Duodenal mucosa (tissue), 2 donors: ENCODE data around the gene LLCFC1.

ENCODE experiments used
- H3K27ac ChIP-seq: one replicate; pipeline ENCODE4 v1.7.0; 2013; ENCODE audit warnings: low read depth, low read length
- H3K27me3 ChIP-seq, 2 donors: one replicate each; pipeline ENCODE4 v1.7.0; 2013; ENCODE audit warnings: low read length in 2 of 2, control low read depth in 1 of 2; ENCODE audit not compliant: insufficient read depth in 2 of 2, control insufficient read depth in 1 of 2
- H3K36me3 ChIP-seq, 2 donors: one replicate each; pipeline ENCODE4 v1.7.0; 2013; ENCODE audit warnings: low read length in 2 of 2, control low read depth in 1 of 2; ENCODE audit not compliant: insufficient read depth in 2 of 2, control insufficient read depth in 1 of 2
- H3K4me1 ChIP-seq, 2 donors: one replicate each; pipeline ENCODE4 v1.7.0; 2013; ENCODE audit warnings: low read length in 2 of 2, control low read depth in 1 of 2; ENCODE audit not compliant: insufficient read depth in 2 of 2, control insufficient read depth in 1 of 2
- H3K4me3 ChIP-seq, 2 donors: one replicate each; pipeline ENCODE4 v1.7.0; 2013; ENCODE audit warnings: low read length in 2 of 2, low read depth in 1 of 2
- H3K9ac ChIP-seq, 2 donors: one replicate each; pipeline ENCODE4 v1.7.0; 2013; ENCODE audit warnings: low read length in 2 of 2, low read depth in 1 of 2
- H3K9me3 ChIP-seq, 2 donors: one replicate each; pipeline ENCODE4 v1.7.0; 2013; ENCODE audit warnings: low read length in 2 of 2, control low read depth in 1 of 2; ENCODE audit not compliant: control insufficient read depth in 1 of 2

LLCFC1 gene

DNA sequence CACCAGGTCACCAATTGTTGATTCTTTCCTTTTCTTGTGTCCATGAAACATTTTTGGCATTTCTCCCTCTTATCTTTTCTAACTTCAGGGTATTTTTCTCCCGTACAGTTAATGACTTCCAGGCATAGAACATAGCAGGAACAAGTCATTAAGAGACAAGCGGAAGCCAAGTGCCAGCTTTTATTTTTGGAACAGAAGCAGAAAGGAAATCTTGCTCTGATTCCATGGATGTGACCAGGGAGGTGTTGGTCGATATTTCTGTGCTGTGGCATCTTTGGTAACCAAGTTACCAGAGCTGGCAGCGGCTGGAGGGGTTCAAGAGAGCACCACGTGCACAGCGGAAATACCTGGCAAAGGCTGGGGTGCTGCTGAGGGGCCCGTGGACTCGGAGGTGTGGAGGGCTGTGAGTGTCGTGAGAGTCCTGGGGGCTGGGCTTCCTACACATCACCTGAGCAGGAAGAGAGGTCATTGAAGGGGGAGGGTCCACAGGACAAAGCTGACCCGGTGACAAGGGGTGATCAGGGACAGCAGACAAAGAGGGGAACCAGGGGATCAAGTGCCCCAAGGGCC, 1.8 kb downstream of the LLCFC1 start:
- H3K4me3 ChIP-seq = no peak overlapping the region
- no peak overlapping the region for H3K27ac ChIP-seq
- no peaks in the 10 kb centered on the region for H3K4me1 ChIP-seq
- H3K9ac ChIP-seq = no peak overlapping the region
- H3K27me3 ChIP-seq = no peaks in the 10 kb centered on the region
- no peaks in the 10 kb centered on the region for H3K9me3 ChIP-seq
- no peaks in the 10 kb centered on the region for H3K36me3 ChIP-seq

DNA sequence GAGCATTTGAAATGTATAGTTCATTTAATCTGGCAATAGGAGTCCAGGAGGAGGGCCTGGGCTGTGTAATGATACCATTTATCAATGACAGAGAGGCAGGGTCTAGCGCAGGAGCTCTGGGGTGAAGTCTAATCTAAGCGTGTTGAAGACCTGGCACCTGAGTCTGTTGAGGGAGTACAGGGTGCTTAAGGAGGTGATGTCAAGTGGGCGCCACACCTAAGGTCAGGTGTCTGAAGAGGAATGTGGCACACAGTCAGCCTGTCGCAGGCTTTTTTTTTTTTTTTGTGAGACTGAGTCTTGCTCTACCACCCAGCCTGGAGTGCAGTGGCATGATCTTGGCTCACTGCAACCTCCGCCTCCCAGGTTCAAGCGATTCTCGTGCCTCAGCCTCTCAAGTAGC, 2.3 kb downstream of the LLCFC1 start:
- H3K27ac ChIP-seq = no peak overlapping the region
- no peaks in the 10 kb centered on the region for H3K4me1 ChIP-seq
- no peak overlapping the region for H3K4me3 ChIP-seq
- no peaks in the 10 kb centered on the region for H3K36me3 ChIP-seq
- no peak overlapping the region for H3K9ac ChIP-seq
- H3K9me3 ChIP-seq = no peaks in the 10 kb centered on the region
- no peaks in the 10 kb centered on the region for H3K27me3 ChIP-seq

DNA sequence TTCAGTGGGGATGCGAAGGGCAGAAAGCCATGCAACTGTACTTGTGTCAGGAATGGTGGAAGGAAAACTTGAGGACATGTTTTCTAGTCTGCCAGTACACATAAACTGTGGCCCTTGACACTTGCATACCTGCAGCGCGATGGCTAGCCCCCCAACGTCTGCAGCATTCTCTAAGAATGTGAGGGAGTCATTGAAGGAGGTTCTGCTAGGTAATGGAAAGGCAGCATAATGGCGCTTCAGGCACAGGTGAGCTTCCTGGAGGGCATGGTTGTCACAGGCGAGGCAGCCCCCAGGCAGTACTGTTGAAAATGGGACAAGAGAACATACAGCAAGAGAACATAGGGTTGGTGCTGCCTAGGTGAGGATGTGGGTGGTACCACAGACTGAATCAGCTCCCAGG, 3.5 kb downstream of the LLCFC1 start:
- Histone ChIP-seq H3K4me1 (no peaks in the 10 kb centered on the region), H3K27me3 (no peaks in the 10 kb centered on the region), H3K27ac (no peak overlapping the region), H3K4me3 (no peak overlapping the region), H3K9me3 (no peaks in the 10 kb centered on the region), H3K9ac (no peak overlapping the region), H3K36me3 (no peaks in the 10 kb centered on the region)

DNA sequence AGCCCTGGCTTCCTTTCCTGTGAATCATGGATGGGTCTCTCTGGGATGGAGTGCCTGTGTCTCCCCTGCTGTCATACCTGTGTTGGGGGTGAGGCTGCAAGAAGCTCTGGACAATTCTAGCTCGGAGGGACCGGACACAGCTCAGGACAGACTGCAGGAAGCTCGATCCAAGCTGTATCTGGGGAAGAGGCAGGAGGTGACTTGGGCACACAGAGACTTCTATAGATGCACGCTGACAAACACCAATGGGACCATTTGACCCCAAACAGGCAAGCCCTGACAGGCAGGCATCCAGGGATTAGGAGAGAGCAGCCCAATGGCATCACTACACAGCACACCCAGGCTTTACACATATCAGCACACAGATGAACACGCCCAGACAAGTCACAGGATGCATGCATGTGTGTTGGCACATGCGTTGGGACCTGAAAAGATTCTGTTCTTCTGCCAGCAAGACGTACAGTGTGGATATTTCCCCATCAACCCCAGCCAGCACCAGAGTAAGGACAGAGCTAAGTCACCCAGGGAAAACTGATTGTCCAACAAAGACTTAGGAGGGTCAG, 4.5 kb downstream of the LLCFC1 start:
- no peak overlapping the region for H3K9ac ChIP-seq
- H3K4me1 ChIP-seq = no peaks in the 10 kb centered on the region
- H3K9me3 ChIP-seq = no peaks in the 10 kb centered on the region
- H3K27ac ChIP-seq = no peak overlapping the region
- H3K36me3 ChIP-seq = no peaks in the 10 kb centered on the region
- H3K4me3 ChIP-seq = no peak overlapping the region
- no peaks in the 10 kb centered on the region for H3K27me3 ChIP-seq

DNA sequence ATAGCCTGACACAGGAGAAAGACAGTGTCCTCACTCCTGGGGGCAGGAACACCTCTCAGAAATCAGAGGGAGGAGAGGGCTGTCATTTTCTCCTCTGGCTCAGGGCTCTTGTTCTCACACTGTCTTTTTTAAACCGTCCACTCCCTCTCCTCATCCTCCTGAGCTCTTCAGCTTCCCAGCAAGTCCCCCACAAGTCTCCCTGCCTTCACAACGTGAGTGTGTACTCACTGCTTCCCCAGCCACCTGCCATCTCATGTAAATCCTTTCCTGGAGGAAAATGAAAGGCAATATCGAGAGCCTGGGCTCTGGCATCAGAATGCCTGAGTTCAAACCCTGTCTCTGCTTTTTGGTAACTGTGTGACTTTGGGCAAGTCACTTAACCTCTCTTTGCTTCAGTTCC, 5.7 kb downstream of the LLCFC1 start:
- H3K36me3 ChIP-seq = no peaks in the 10 kb centered on the region

DNA sequence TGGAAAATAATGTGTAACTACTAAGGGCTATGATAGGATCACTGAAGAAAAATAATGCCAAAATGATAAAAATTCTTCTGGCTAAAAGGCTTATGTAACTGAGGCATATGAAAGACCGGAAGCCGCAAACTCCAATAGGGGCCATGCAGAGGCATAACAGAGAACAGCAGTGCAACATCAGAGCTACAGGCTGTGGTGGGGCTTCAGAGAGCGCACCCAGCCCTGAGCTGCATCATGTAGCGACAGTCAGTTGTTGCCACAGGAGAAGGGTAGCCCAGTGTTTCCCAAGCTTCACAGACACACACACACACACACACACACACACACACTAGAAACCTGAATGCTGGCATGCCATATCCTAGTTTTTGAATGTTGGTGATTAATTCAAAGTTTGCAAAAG, 9.3 kb downstream of the LLCFC1 start:
- H3K9ac ChIP-seq = no peak overlapping the region
- H3K4me3 ChIP-seq = no peak overlapping the region
- no peaks in the 10 kb centered on the region for H3K36me3 ChIP-seq
- H3K27ac ChIP-seq = no peak overlapping the region
- H3K4me1 ChIP-seq = no peaks in the 10 kb centered on the region
- H3K9me3 ChIP-seq = no peaks in the 10 kb centered on the region
- no peaks in the 10 kb centered on the region for H3K27me3 ChIP-seq

More for the DNA sequence above, 5.7 kb downstream of the LLCFC1 start:
- no peak overlapping the region for H3K27ac ChIP-seq
- H3K9ac ChIP-seq = no peak overlapping the region
- H3K9me3 ChIP-seq = no peaks in the 10 kb centered on the region
- H3K4me3 ChIP-seq = no peak overlapping the region
- H3K27me3 ChIP-seq = no peaks in the 10 kb centered on the region
- no peaks in the 10 kb centered on the region for H3K4me1 ChIP-seq

DNA sequence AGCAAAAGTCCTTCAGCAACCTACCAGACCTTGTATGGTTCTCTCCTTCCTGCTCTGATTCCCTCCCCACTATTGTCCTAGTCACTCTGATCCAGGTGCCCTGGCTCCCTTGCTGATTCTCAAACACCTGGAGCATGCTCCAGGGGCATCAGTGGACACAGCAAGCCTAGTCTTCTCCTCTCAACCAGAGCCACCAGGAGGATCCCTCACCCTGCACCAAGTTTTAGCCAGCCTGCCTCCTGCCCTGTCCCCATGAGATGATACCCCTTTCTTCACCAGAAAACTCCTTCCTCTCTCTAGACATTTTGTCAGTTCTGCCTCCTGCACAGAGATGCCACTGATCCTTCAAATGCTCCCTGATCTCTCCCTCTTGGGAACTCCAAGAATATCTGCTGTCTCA, 11.0 kb downstream of the LLCFC1 start:
- Histone ChIP-seq H3K4me1 (no peaks in the 10 kb centered on the region), H3K27ac (no peak overlapping the region), H3K9ac (no peak overlapping the region), H3K36me3 (no peaks in the 10 kb centered on the region), H3K27me3 (no peaks in the 10 kb centered on the region), H3K4me3 (no peak overlapping the region), H3K9me3 (peaks cover 0 to 2% of the 10 kb centered on the region in 2 donors)

DNA sequence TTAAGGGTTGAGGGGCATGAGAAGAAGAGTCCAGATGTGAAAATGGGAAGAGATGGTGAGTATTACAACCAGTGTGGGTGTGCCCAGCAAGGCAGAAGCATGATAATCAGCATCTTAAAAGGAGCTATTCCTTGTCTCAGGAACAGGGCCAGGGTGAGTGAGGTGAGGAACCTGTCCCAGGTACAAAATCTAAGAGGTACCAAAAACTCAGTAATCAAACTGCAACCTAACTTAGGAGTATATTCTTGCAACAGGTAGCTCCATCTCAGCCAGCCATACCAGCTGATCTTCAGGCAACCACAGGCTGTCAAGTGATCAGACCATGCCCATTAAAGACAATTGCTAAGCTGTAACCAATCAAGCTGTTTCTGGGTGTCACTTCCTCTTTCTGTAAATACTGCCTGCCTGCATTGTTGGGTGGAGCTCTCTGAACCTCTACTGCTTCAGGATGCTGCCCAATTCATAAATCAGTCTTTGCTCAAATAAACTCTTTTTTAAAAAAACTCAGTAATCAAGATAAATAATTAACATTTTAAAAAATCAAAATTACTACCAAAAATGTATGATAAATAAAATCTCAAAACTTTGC, 15.5 kb downstream of the LLCFC1 start:
- no peak overlapping the region for H3K9ac ChIP-seq
- no peak overlapping the region for H3K4me3 ChIP-seq
- H3K4me1 ChIP-seq = peaks cover 6 to 13% of the 10 kb centered on the region in 2 donors
- H3K9me3 ChIP-seq = peaks cover 0 to 5% of the 10 kb centered on the region in 2 donors
- H3K27ac ChIP-seq = no peak overlapping the region
- H3K36me3 ChIP-seq = no peaks in the 10 kb centered on the region
- H3K27me3 ChIP-seq = no peaks in the 10 kb centered on the region

DNA sequence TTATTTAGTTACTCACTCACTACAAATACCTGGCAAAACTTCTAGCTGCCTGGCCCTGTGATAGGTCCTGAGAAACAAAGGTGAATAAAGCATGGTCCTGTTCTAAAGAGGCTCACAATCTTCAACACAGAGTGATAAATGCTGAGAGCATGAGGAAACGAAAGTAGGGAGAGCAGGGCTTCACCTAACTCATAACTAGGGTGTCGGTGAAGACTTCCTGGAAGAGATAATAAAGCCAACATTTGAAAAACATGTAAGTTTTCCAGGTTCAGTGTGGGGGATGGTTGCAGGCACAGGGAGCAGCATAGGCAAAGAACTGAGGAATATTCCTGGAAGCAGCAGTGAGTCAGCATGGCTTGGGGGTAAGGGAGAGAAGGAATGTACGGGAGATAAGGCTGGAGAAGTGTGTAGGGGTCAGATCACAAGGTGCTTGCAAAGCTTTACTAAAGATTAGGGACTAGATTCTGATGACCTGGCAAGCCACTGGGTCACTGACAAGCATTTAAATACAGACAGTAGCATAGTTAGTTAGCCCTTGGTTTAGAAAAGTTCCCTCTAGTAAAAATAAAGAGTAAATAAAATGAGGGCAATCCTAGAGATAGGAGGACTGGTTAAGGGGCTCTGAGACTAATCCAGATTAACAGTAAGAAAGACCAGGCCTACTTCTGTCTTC, 17.8 kb downstream of the LLCFC1 start:
- H3K9ac ChIP-seq = no peak overlapping the region
- H3K27ac ChIP-seq = no peak overlapping the region
- H3K27me3 ChIP-seq = no peaks in the 10 kb centered on the region
- H3K4me3 ChIP-seq = peak overlapping the region in 1 of 2 donors; percentile 25
- no peaks in the 10 kb centered on the region for H3K36me3 ChIP-seq
- peaks cover 6 to 13% of the 10 kb centered on the region in 2 donors for H3K4me1 ChIP-seq
- H3K9me3 ChIP-seq = peaks cover 0 to 5% of the 10 kb centered on the region in 2 donors

DNA sequence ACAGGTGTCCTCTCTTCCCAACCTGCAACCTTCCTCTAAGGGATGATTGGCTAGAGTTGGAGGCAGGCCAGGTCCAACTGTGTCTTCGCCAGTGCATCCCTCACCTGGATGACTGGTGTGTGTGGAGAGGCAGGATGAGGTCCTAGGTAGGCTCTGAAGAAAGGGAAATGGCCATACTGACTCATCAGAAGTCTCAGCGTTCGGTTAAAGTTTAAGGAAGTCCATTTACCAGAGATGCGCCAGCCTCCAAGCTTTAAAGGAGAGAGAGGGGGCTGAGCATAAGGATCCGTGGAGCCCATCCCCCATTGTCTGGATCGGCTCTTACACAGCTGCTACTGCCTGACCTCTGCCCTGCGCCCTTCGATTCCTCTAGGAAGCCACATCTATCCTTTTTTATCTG, 18.4 kb downstream of the LLCFC1 start:
- Histone ChIP-seq H3K4me3 (no peak overlapping the region), H3K27ac (no peak overlapping the region), H3K36me3 (no peaks in the 10 kb centered on the region), H3K9me3 (peaks cover 0 to 5% of the 10 kb centered on the region in 2 donors), H3K4me1 (peaks cover 6 to 13% of the 10 kb centered on the region in 2 donors), H3K9ac (no peak overlapping the region), H3K27me3 (no peaks in the 10 kb centered on the region)
